HG03558 (cell line): ENCODE data around the gene MYH3.
"Not testable (repeated sequence)": the region's sequence is repeated elsewhere in the genome, so short reads cannot be mapped to it uniquely, and the experiment has no call there.

Experiments used
- ATAC-seq: cut with Tn5 transposase; IDR thresholded peaks from one replicate; pipeline ENCODE4 v1.9.1; 2021; ENCODE audit warnings: moderate number of reproducible peaks; ENCODE audit not compliant: unreplicated experiment; ENCODE audit errors: extremely low read depth

Gene MYH3

GRCh38 chr17:10657148-10657547, at the start of gene MYH3:
TSS of gene MYH3 (minus strand) at chr17:10657309. CDS start at chr17:10655064, 2,245 bp downstream.
- no peak for ATAC-seq

GRCh38 chr17:10705727-10706126, 48.6 kb upstream of the MYH3 start:
- ATAC-seq: no peak

GRCh38 chr17:10702574-10702973, 45.5 kb upstream of the MYH3 start:
- ATAC-seq: no peak

GRCh38 chr17:10699856-10700255, 42.7 kb upstream of the MYH3 start:
- no peak for ATAC-seq

- ATAC-seq: no peak
Measured at GRCh38 chr17:10698096-10698818, 41.1 kb upstream of the MYH3 start.

DNA sequence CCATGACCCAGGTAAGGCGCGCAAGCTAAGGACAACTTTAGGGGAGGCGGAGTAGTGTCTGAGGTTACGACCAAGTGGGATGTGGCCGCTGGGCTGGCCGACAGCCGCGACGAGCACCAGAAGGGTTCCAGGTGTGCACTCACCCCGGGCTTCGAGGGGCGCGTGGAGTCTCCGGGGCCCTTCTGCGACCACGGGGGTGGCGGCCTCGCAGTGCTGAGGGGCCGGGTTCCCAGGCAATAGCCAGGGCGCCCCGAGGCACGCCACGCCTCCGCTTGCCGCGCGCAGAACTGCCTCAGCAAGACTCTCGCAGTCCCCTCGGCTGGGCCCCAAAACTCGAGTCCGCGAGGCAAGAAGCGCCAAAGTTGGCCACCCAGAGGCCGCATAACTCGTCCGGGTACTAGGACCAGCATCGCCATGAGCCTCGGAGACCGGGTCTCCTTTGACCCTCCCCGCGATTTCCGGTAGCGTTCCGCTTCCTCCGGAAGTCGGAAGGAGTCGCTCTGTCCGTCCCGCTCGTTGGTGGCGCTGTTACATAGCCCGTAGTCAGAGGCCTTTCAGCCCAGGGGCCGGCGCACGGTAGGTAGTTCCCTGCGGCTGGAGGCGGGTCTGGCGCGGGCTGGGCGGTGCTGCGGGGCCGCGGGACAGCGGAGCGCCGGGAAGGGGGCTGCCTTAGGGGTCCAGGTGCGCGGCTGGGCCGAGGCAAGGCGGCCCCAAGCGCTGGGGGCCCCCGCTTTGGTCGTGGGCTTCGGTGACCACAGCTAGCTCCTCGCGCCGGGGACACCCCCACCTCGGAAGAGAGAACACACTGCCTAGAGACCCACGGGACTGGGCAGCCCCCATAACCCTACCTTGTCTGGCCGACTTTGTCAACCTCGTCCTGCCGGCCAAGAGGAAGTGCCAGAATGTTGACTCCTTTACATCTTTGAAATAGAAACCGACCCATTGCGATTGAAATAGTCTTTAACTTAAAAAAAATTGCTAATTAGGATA, 40.3 kb upstream of the MYH3 start, which contains the start of the genes ADPRM and SCO1:
Gene ADPRM, plus strand, starts transcription at position 503 of the 990 bp plus-strand sequence. CDS start 7,333 bp downstream, outside the sequence.
Gene SCO1, minus strand, starts transcription at position 442 of the 990 bp plus-strand sequence. Its CDS starts 26 bp downstream, at position 416.
- peak; percentile 88 for ATAC-seq

GRCh38 chr17:10695875-10696407, 38.8 kb upstream of the MYH3 start:
- not testable (repeated sequence) for ATAC-seq

- ATAC-seq: no peak
Measured at GRCh38 chr17:10687499-10687898, 30.4 kb upstream of the MYH3 start.

- ATAC-seq: no peak
Measured at GRCh38 chr17:10683853-10684252, 26.7 kb upstream of the MYH3 start.

GRCh38 chr17:10681866-10682446, 24.8 kb upstream of the MYH3 start:
- no peak for ATAC-seq

- ATAC-seq: no peak
Measured at GRCh38 chr17:10674704-10675103, 17.6 kb upstream of the MYH3 start.

DNA sequence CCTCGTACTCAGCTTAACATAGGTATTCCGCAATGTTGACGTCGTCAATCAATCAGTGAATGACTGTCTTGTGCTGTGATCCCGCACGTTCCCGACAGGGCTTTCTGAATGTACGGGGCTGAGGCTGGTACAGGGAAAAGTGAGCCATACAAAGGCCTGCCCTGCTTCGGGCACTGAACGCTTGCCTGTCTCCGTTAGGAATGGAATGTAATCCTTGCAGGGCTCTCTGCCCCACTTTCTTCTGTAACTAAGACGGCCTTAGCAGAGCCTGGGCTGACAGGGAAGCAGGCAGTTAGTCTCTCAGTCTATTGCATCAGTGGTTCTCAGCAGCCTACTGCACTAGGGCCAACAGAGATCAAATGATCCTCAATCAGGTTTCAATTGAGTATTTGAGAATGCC, 16.2 kb upstream of the MYH3 start:
- ATAC-seq: no peak

- no peak for ATAC-seq
Measured at GRCh38 chr17:10668775-10669174, 11.7 kb upstream of the MYH3 start.

GRCh38 chr17:10666906-10667305, 9.8 kb upstream of the MYH3 start:
- ATAC-seq: no peak

GRCh38 chr17:10664571-10664970, 7.5 kb upstream of the MYH3 start:
- no peak for ATAC-seq

- ATAC-seq: no peak
Measured at GRCh38 chr17:10663231-10663630, 6.1 kb upstream of the MYH3 start.

- ATAC-seq: no peak
Measured at GRCh38 chr17:10661437-10661836, 4.3 kb upstream of the MYH3 start.

DNA sequence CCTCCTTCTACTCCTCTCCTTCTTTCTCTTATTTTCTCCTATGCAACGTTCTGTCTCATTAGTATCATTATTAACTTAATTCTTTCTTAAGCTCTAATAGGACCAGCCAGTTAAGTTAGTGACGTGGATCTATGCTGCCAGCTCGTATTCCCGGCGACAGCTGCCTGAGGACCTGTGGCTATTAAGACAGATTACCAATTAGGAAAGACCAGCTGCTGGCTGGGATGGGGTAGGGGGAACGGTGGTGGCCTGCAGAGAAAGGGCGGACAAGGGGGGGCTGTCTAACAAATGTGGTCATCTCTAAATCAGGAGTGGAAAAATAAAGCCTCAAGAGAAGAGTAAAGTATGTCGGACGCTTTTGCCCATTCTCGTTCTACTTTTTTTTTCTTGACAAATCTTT, 770 bp upstream of the MYH3 start:
- no peak for ATAC-seq

GRCh38 chr17:10653987-10654386, 3.1 kb downstream of the MYH3 start:
- ATAC-seq: no peak

- no peak for ATAC-seq
Measured at GRCh38 chr17:10652984-10653659, 4.0 kb downstream of the MYH3 start.
